Endodermal cell (in vitro differentiated cells): ENCODE data around the gene SESN1. TPM values are rescaled to one million over a fixed set of nuclear protein-coding genes. Genes with fewer than 3 reads are reported as not detected.
A peak's percentile ranks its signal among the peaks of the same experiment; 100 is the strongest.

Experiments
- DNase-seq: peaks from one replicate; pipeline ENCODE4 v3.0.0-alpha.2; 2017
- H3K27ac ChIP-seq: 2 replicates; pipeline ENCODE4 v1.5.1; 2013; ENCODE audit warnings: mild to moderate bottlenecking, low read depth, low read length, moderate library complexity
- H3K27me3 ChIP-seq: 2 replicates; pipeline ENCODE4 v1.6.1; 2013; ENCODE audit warnings: mild to moderate bottlenecking, low read length, moderate library complexity; ENCODE audit not compliant: insufficient read depth, control insufficient read depth, poor library complexity, severe bottlenecking
- H3K36me3 ChIP-seq: 2 replicates; pipeline ENCODE4 v1.7.0; 2013; ENCODE audit warnings: mild to moderate bottlenecking, low read length, moderate library complexity; ENCODE audit not compliant: control insufficient read depth, insufficient read depth
- H3K4me1 ChIP-seq: one replicate; pipeline ENCODE4 v1.7.0; 2013; ENCODE audit warnings: low read length; ENCODE audit not compliant: control insufficient read depth, insufficient read depth
- H3K4me3 ChIP-seq: 2 replicates; pipeline ENCODE4 v1.5.1; 2013; ENCODE audit warnings: mild to moderate bottlenecking, low read length, moderate library complexity
- H3K9ac ChIP-seq: 2 replicates; pipeline ENCODE4 v1.6.1; 2013; ENCODE audit warnings: mild to moderate bottlenecking, low read length, moderate library complexity; ENCODE audit not compliant: poor library complexity, severe bottlenecking; ENCODE audit errors: extremely low read depth
- H3K9me3 ChIP-seq: 2 replicates; pipeline ENCODE4 v1.6.1; 2013; ENCODE audit warnings: mild to moderate bottlenecking, low read length, moderate library complexity; ENCODE audit not compliant: control insufficient read depth
- H3K27ac Mint-ChIP-seq: 2 replicates; pipeline ENCODE4 v1.8.0; 2020; ENCODE audit warnings: mixed read lengths
- H3K27me3 Mint-ChIP-seq: 2 replicates; pipeline ENCODE4 v1.8.0; 2021; ENCODE audit warnings: mild to moderate bottlenecking, mixed read lengths; ENCODE audit not compliant: insufficient read depth
- H3K36me3 Mint-ChIP-seq: 2 replicates; pipeline ENCODE4 v1.8.0; 2020; ENCODE audit warnings: low read depth, mixed read lengths
- H3K4me1 Mint-ChIP-seq: 2 replicates; pipeline ENCODE4 v1.8.0; 2020; ENCODE audit warnings: mixed read lengths
- H3K4me3 Mint-ChIP-seq: 2 replicates; pipeline ENCODE4 v1.8.0; 2020; ENCODE audit warnings: mild to moderate bottlenecking, moderate library complexity, mixed read lengths
- H3K9me3 Mint-ChIP-seq: 2 replicates; pipeline ENCODE4 v1.8.0; 2020; ENCODE audit warnings: mild to moderate bottlenecking, mixed read lengths
- WGBS, 2 experiments: methylation state at CpG; one replicate each; pipeline versions ENCODE4 v1.1.5 to v1.1.7; 2013; ENCODE audit warnings: missing lambda C conversion rate in 2 of 2, mixed read lengths in 1 of 2; ENCODE audit not compliant: insufficient coverage in 1 of 2, insufficient read length in 1 of 2; 5-methylcytosine and 5-hydroxymethylcytosine counted together
- total RNA-seq, 2 donors: library from RNA; stranded (reverse); fragmentation: NEBNext Ultra II Directional in 1 of 2; extraction: Animal tissue kit (Norgen Biotek cat#: 25700) in 1 of 2; gene quantifications; 2 replicates in 1 of 2; 3 replicates in 1 of 2; pipeline ENCODE4 v1.2.1, GENCODE V29; 2021
- TF ChIP-seq, protein P1 (sequence below): fragments of 200-600 bp; sonication (generic); conservative IDR thresholded peaks from 2 replicates; pipeline ENCODE4 v1.5.0; 2021; ENCODE audit warnings: antibody characterized with exemption, mild to moderate bottlenecking

The SESN1 gene
- total RNA-seq, 2 donors from 2014 or later = 7.5 to 13.1 TPM

DNA sequence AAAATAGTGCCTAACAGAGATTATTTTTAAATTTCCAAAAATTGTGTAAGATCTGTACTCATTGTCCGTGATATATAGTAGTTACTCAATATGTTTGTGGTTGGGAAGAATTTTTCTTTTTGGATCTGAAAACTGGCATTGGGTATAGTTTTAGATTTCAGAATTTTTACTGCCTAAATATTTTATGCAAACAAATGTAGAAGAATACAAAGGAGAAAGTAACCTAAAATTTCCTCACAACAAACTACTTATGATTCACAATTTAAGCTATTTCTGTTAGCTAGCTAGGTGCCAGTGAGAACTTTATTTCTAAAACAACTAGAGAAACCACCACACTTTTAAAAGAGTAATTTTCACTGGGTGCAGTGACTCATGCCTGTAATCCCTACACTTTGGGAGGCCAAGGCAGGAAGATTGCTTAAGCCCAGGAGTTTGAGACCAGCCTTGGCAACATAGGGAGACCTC is 38.8 kb downstream of the SESN1 start:
- Histone ChIP-seq H3K4me3 (no peak overlapping the region), H3K4me1 (no peaks in the 10 kb centered on the region), H3K9me3 (no peaks in the 10 kb centered on the region), H3K27ac (no peak overlapping the region), H3K36me3 (no peaks in the 10 kb centered on the region), H3K9ac (no peak overlapping the region), H3K27me3 (no peaks in the 10 kb centered on the region)
- H3K27ac Mint-ChIP-seq = no peak overlapping the region
- no peak overlapping the region for H3K4me3 Mint-ChIP-seq
- no peaks in the 10 kb centered on the region for H3K9me3 Mint-ChIP-seq
- H3K36me3 Mint-ChIP-seq = no peaks in the 10 kb centered on the region
- no peak for DNase-seq
- H3K4me1 Mint-ChIP-seq = peaks cover 20% of the 10 kb centered on the region
- no peaks in the 10 kb centered on the region for H3K27me3 Mint-ChIP-seq
- WGBS, 2 experiments = 85% methylated on average over 1 of the region's 1 CpG; no CpG with 5 or more reads in 1 of the 2 experiments
- TF ChIP-seq, protein P1, sequence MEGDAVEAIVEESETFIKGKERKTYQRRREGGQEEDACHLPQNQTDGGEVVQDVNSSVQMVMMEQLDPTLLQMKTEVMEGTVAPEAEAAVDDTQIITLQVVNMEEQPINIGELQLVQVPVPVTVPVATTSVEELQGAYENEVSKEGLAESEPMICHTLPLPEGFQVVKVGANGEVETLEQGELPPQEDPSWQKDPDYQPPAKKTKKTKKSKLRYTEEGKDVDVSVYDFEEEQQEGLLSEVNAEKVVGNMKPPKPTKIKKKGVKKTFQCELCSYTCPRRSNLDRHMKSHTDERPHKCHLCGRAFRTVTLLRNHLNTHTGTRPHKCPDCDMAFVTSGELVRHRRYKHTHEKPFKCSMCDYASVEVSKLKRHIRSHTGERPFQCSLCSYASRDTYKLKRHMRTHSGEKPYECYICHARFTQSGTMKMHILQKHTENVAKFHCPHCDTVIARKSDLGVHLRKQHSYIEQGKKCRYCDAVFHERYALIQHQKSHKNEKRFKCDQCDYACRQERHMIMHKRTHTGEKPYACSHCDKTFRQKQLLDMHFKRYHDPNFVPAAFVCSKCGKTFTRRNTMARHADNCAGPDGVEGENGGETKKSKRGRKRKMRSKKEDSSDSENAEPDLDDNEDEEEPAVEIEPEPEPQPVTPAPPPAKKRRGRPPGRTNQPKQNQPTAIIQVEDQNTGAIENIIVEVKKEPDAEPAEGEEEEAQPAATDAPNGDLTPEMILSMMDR = no peak

DNA sequence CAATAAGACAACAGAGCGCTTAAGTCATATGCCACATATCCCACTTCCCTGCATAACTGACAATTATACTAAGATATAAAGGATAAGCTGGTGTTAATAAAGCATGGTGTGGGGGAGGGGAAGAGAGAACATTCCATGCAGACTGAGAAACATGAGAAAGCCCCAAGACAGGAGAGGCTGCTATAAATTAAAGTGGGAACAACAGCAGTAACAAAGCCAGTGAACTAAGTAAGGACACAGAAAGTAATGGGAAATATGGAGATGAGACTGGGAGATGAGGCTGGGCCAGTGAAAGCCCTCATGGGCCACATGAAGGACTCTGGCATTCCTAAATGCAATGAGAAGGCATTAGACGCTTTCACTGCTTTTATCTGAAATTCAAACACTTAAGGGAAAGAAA is 41.3 kb downstream of the SESN1 start:
- Histone ChIP-seq H3K4me3 (no peak overlapping the region), H3K27me3 (no peaks in the 10 kb centered on the region), H3K36me3 (no peaks in the 10 kb centered on the region), H3K9ac (no peak overlapping the region), H3K9me3 (no peaks in the 10 kb centered on the region), H3K27ac (no peak overlapping the region), H3K4me1 (no peaks in the 10 kb centered on the region)
- Mint-ChIP-seq H3K36me3 (peaks cover 5% of the 10 kb centered on the region), H3K27ac (peak overlapping the region; percentile 17), H3K4me1 (peaks cover 20% of the 10 kb centered on the region), H3K9me3 (peaks cover 8% of the 10 kb centered on the region), H3K4me3 (no peak overlapping the region), H3K27me3 (no peaks in the 10 kb centered on the region)
- TF ChIP-seq, protein P1 = no peak
- DNase-seq = no peak
- 74 to 89% methylated on average over 1 of the region's 2 CpGs for WGBS, 2 experiments

DNA sequence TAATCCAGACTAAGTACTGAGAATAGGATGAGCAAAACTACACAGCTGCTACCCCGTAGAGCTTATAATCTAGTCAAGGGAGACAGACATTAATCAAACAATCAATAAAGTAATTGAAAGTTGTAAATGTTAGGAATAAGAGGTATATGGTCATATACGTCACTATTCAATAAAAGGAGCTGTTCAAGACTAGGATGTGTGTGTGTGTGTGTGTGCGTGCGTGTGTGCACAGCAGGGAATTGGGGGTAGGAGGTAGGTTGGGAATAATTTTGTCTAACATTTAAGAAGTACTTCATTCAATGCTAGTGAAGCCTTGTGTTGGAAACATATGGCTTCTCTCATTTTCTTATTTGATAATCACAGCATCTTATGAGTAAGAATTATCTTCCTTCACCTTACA is 41.8 kb downstream of the SESN1 start:
- Mint-ChIP-seq H3K27me3 (no peaks in the 10 kb centered on the region), H3K27ac (no peak overlapping the region), H3K9me3 (peaks cover 13% of the 10 kb centered on the region), H3K36me3 (peaks cover 8% of the 10 kb centered on the region), H3K4me1 (peaks cover 23% of the 10 kb centered on the region), H3K4me3 (no peak overlapping the region)
- Histone ChIP-seq H3K36me3 (no peaks in the 10 kb centered on the region), H3K27ac (no peak overlapping the region), H3K9ac (no peak overlapping the region), H3K27me3 (no peaks in the 10 kb centered on the region), H3K9me3 (no peaks in the 10 kb centered on the region), H3K4me3 (no peak overlapping the region), H3K4me1 (no peaks in the 10 kb centered on the region)
- 67 to 100% methylated on average over 1 to 4 of the region's 4 CpGs for WGBS, 2 experiments
- TF ChIP-seq, protein P1 = no peak
- no peak for DNase-seq
